Left ventricle myocardium superior (tissue), 1 donor: Measurements from ENCODE around the gene XAGE3. TPM values are rescaled to one million over a fixed set of nuclear protein-coding genes. Genes with fewer than 3 reads are reported as not detected.
A peak's percentile ranks its signal among the peaks of the same experiment; 100 is the strongest.
"Not testable (repeated sequence)": the region's sequence is repeated elsewhere in the genome, so short reads cannot be mapped to it uniquely, and the experiment has no call there.

ENCODE experiments used
- ATAC-seq: fragments of 200-7000 bp; cut with Tn5 transposase; one replicate; pipeline ENCODE4 v1.9.1; 2020; ENCODE audit warnings: mild to moderate bottlenecking, moderate library complexity
- DNase-seq: peaks from one replicate; pipeline ENCODE4 v3.0.0-alpha.2; 2020
- intact Hi-C: fragments of 100-400 bp; cut with micrococcal nuclease; formaldehyde crosslinking; loops from one replicate; pipeline ENCODE4 v1.11.0; 2022
- long read RNA-seq: library from polyadenylated mRNA; unstranded; transcript quantifications from one replicate; pipeline ENCODE4 v2.0.0, GENCODE V29; 2021
- total RNA-seq: library from RNA; stranded (reverse); fragmentation: NEBNext Ultra II Directional; extraction: Animal tissue kit (Norgen Biotek cat#: 25700); gene quantifications from one replicate; pipeline ENCODE4 v1.2.1, GENCODE V29; 2021
- donor health status: DM: no; HTN: yes; CAD: no; lungs with severe emphysema.

The XAGE3 gene, protein sequence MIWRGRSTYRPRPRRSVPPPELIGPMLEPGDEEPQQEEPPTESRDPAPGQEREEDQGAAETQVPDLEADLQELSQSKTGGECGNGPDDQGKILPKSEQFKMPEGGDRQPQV
- not detected for total RNA-seq
- long read RNA-seq = 0 reads

DNA sequence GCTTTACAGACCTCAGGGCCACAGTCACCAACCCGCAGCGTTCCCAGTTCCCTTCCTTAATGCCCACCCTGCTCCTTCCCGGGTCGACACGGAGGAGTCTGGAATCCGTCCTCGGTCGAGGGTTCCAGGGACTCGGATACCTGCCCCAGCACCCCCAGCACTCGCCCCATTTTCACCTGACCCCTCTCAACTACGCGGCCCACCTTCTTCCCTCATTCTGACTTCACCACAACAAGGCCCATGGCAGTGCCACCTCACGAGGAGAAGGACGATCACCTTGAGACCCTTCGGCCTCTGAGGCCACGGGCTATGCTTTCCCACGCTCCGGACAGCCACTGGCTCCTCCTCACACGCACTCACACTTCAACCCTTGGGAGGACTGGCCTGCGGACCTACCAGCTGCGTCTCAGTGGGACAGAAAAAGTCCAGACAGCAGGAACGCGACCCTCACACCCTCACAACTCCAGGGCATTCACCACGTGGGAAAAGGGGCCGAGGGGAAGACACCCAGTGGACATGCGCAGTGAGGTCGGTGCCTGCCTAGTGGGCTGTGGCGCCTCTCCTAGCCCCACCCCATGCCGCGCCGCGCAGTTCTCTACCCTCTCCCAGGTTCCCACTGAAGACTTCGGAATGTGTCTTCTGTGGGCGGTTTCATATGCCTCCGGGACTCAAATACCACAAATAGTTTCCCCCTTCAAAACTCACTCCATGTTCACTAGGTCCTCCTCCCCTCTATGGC is at the start of gene XAGE3:
XAGE3 (minus strand) TSS at position 474 of the 739 bp plus-strand sequence. CDS start 950 bp downstream, outside the sequence.
- intact Hi-C loops = no loop called here
- DNase-seq (no peak), ATAC-seq (no peak)

DNA sequence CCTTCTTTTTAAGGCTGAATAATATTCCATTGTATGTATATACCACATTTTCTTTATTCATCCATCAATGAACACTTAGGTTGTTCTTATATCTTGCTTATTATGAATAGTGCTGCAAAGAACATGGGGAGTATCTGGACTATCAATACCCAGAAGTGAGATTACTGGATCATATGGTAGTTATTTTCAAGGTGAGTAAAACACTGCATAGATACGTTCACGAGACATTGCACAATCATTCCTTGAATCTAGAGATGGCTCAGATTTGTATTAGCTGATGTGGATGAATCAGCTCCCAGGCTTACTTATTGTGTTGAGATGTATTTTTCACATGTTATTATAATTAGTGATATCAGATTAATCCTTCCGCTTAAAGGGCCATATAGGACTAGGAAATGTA is 46.8 kb upstream of the XAGE3 start:
- intact Hi-C loops, ATAC-seq, DNase-seq: not testable (repeated sequence)

DNA sequence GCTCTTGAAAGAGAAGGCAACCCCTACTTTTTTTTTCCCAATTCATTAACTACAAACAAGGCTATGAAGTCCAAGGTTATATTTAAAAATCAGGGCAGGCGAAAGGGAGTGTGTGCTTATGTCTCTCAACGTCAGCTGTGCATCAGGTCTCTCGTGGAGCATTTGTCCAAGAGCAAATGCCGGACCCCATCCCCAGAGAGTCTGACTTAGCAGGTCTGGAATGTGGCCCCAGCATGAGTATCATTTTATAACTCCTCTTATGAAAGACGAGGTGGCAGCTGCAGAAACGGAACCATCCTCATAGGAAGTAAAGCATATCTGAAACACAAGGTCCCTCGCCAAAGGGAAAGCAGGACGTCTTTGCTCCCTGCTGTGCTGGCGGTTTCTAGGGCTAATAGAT is 45.8 kb upstream of the XAGE3 start:
- ATAC-seq, DNase-seq: not testable (repeated sequence)

DNA sequence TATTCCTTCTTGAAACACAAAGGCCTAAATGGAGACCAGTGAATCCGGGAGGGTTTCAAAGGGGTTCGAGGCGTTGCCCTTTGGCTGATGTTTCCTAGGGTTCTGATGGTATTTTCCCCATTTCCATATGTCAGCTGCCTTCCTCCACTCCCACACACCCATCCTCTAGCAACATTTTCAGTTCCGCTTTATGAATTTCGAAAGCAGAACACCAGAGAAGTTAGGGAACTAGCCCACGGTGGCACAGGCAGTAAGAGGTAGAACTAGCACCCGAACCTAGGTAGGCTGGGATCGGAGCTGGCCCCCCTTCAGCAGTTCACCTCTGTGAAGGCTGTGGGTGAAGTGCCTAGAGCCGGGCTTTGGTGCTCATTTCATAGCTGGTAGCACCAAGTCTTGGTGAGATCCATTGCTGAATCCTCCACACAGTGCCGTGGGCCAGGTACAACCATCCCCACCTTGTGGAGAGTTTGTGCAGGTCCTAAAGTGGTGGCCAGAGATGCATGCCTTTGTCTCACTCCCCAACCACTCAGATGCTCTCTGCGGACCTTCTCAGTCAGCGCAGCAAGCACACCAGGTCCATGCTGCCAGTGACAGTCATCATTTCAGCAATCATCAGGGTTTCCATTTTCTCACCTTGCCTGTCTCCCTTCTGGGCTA is 41.6 kb upstream of the XAGE3 start:
- intact Hi-C loops, DNase-seq, ATAC-seq: not testable (repeated sequence)

More for the DNA sequence above, 45.8 kb upstream of the XAGE3 start:
- intact Hi-C loops = not testable (repeated sequence)

DNA sequence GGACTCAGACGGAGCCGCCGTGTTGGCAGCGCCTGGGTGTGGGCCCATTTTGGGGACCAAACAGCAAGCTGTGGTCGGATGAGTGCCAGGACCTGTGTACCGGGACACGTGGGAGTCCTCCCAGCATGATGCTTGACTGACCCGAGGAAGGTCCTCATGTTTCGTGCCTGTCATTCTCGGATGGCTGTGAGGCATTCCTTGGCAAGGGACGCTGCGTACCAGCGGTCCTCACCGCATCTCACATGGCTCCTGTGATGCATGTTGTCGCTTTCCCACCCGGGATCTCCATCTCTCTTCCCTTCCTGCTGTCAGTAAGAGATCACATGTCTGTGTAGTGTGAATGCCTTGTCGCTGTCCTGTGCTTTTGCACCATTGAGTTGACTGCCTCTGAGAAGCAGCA is 40.0 kb upstream of the XAGE3 start:
- not testable (repeated sequence) for ATAC-seq

DNA sequence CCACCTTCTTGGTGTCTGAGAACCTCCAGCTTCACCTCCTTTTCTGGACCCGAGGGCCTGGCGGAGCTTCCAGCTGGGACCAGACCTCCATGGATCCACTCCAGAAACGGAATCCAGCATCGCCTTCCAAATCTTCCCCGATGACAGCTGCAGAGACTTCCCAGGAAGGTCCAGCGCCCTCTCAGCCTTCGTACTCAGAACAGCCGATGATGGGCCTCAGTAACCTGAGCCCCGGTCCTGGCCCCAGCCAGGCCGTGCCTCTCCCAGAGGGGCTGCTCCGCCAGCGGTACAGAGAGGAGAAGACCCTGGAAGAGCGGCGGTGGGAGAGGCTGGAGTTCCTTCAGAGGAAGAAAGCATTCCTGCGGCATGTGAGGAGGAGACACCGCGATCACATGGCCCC is 39.3 kb upstream of the XAGE3 start:
- peak; percentile 21 for ATAC-seq
- DNase-seq, intact Hi-C loops: not testable (repeated sequence)

More for the DNA sequence above, 40.0 kb upstream of the XAGE3 start:
- intact Hi-C loops, DNase-seq: not testable (repeated sequence)

DNA sequence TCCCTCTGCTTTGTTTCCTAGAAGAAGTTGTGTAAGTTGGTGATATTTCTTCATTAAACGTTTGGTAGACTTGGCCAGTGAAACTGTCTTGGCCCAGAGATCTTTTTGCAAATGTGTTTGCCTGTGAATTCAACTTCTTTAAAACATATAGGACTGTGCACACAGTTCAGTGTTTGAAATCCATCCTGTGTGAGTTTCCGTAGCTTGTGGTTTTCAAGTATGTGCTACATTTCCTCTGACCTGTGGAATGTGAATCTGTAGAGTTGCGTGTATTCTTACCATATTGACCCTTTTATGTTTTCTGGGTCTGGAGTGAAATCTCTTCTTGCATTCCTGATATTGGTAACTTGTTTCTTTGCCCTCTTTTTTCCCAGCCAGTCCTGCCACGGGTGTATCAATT is 38.2 kb upstream of the XAGE3 start:
- DNase-seq, intact Hi-C loops, ATAC-seq: not testable (repeated sequence)

DNA sequence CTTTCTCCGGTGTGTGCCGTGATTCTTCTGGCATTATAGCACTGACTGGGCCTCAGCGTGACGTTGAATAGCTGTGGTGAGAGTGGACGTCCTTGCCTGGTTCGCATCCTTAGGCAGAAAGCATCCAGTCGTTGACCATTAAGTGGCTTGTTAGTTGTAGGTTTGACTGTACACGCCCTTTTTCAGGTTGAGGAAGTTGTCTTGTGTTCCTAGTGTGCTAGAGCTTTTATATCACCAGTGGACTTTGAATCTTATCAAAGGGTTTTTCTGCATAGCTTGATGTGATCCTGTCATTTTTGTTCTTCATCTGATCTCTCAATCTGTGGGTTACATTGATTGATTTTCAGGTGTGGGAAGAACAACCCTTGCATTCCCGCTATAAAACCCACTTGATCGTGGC is 37.6 kb upstream of the XAGE3 start:
- ATAC-seq, DNase-seq, intact Hi-C loops: not testable (repeated sequence)

DNA sequence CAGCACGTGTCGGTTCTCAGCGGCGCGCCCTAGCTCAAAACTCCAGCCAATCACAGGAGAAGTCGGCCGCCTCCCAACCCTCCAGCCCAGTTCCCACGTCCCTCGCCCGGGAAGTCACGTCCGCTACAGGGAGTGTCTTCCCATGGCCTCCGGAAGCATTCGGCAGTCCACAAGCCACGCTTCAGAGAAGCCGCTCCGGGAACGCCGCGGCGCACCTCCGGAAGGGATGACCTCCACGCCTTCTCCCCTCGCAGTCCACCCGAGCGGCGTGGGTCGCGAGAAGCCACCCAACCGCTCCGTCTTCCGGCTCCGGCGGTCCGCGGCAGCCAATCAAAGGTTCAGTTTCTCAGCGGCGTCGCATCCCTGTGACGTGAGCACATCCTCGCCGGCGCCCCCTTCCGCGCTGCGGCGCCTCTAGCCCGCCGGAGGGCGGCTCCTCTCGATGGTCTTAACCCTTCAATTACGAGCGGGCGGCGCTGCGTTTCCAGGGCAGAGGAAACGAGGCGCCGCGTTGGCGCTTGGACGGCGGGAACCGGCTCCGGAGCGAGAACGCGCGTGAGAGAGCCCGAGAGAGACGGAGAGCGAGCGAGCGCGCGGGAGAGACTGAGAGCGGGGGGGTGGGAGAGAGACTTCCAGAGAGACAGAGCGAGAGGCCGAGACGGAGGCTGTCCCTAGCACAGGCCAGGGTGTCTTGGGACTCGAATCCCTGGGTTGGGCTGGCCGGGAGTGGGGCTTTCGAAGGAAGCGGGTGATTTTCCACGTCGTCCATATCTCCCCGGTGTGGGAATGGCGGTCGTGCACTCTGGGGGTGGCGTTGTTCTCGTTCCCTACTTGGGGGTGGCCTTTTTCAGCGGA is 29.2 kb upstream of the XAGE3 start, which contains the start of gene FAM156B:
FAM156B (plus strand) TSS at position 476 of the 855 bp plus-strand sequence. CDS start 9,896 bp downstream, outside the sequence.
- intact Hi-C loops, DNase-seq: not testable (repeated sequence)

DNA sequence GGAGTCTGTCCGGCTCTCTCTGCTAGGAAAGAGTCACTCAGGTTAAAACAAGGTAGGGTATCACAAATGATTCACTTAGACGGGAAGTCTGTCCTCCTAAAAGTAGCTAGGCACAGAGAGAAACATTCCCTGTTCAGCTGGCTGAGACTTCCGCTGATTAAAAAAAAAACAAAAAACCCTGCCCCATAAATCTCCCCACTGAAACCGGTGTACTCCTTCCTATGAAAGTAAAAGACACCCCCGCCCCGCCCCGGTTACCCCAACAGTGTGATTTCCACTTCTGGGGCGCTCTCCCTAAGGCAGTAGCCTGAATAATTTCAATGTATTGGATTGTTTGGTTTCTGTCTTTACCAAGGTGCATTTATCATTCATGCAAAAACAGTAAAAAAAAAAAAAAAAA is 28.6 kb upstream of the XAGE3 start:
- intact Hi-C loops, DNase-seq, ATAC-seq: not testable (repeated sequence)

More for the DNA sequence above, 29.2 kb upstream of the XAGE3 start, which contains the start of gene FAM156B:
- ATAC-seq = peak; percentile 95

DNA sequence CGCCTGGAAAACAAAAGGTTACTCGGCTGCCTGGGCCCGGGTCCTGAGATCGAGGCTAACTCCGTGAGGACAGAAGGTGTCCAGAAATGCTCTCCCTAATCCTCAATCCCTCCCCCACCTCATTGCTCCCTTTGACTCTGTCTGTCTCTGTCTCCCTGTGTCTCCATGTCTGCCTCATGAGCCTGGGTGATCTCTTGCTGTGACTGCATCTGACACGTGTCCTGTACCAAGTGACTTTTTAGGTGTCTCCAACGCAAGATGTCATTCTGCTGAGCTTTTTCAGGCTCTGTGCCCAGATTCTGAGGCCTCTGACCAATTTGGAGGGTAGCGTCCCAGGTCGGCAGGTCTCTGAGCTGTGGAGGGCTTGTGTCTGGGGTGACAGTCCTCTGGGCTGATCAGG is 20.2 kb upstream of the XAGE3 start:
- intact Hi-C loops, DNase-seq: not testable (repeated sequence)
- ATAC-seq = peak; percentile 72

DNA sequence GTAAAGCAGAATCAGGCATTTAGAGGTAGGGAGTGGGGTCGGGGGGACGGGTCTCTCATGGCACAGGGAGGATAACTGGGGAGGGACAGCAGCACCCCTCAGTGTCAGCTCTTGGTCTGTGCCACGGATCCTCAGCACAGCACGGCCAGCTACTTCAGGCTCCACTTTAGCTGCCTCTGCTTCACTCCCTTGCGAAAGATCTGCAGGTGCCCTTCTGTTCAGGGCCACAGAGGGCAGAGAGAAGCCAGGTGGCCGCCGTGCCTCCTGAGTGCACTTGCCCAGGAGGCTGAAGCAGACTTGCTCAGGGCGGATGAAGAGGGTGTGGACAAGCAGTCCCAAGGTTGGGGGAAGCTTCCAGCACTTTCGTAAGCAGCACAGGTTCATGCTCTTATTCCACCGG is 19.6 kb upstream of the XAGE3 start:
- intact Hi-C loops, ATAC-seq: not testable (repeated sequence)

DNA sequence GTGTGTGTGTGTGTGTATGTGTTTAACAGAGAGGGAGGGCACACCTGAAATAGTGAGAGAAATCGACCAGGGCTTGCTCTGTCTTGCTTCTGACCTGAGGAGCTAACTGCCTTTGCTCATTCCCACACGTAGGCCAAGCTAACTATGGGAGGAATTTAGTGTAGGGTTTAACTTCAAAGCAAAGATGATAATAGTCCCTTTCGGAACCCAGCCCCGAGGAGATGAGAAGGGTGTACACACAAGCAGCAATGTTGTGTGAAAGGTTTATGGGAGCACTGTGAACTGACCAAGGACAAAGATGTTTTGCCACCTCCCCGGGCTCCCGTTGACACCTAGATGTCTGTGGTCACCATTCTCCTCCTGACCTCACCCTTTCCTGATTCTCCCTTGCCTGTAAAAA is 8.5 kb upstream of the XAGE3 start:
- ATAC-seq, intact Hi-C loops, DNase-seq: not testable (repeated sequence)

More for the DNA sequence above, 19.6 kb upstream of the XAGE3 start:
- not testable (repeated sequence) for DNase-seq

DNA sequence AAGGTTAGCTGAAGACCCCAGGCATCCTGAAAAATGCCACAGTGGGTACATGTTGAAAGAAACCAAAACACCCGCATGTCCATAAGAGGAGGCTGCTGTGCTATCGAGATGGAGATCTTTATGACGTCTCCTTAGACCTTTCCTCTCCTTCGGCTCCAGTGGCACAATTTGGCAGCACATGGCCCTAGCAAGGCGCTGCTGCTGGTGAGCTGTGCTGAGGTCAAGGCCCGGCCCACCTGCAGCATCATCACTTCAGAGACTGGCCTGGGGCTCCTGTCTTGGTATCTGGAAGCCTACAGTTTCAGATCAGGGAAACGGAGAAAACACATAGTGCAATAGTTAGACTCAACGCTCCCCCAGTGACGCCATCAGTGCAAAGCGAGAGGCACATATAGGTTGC is 7.6 kb upstream of the XAGE3 start:
- DNase-seq, ATAC-seq, intact Hi-C loops: not testable (repeated sequence)

DNA sequence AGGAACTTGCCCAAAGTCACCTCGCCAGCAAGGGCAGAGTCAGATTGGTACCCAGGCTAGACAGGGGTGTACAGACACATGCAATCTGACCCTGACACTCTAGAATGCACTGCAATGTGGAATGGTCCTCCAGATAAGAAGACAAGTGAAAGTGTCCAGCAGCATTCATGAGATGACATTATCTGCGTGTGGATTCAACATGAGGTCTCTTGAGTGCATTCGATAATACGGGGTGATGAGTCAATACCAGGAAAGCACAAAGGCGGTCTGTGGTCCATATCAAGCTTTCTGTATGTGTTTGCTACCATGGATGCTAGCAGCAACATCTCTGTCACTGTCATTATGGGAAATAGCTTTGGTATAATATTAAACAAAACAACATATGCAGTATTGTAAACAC is 6.8 kb upstream of the XAGE3 start:
- no peak for ATAC-seq
- intact Hi-C loops = no loop called here
- no peak for DNase-seq

DNA sequence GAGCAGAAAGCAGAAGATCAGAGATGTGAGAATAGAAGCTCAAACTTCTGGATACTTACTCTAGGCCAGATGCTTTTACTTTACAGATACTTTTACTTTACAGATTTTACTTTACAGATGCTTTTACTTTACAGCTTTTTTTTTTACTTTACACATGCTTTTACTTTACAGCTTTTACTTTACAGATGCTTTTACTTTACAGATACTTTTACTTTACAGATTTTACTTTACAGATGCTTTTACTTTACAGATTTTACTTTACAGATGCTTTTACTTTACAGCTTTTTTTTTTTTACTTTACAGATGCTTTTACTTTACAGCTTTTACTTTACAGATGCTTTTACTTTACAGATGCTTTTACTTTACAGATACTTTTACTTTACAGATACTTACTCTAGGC is 5.9 kb upstream of the XAGE3 start:
- DNase-seq, intact Hi-C loops, ATAC-seq: not testable (repeated sequence)

DNA sequence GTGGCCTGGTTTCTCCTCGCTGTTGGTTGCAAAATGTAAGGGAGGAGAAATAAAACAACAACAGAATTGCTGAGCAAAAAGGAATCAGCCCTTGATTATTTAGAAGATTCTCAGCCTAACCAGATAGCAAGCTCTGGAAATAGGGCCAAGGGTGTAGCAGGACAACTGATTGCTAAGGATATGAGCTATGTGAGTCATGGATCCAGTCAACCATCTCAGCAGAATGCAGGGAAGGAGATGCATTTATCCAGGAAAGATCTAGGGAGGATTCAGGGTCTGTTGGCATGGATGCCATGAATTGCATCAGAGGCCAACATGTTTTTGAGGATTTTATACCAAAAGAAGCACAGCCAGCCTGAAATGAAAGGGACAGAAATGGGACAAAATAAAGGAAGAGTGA is 2.2 kb upstream of the XAGE3 start:
- DNase-seq (no peak), ATAC-seq (no peak)
- intact Hi-C loops = no loop called here

DNA sequence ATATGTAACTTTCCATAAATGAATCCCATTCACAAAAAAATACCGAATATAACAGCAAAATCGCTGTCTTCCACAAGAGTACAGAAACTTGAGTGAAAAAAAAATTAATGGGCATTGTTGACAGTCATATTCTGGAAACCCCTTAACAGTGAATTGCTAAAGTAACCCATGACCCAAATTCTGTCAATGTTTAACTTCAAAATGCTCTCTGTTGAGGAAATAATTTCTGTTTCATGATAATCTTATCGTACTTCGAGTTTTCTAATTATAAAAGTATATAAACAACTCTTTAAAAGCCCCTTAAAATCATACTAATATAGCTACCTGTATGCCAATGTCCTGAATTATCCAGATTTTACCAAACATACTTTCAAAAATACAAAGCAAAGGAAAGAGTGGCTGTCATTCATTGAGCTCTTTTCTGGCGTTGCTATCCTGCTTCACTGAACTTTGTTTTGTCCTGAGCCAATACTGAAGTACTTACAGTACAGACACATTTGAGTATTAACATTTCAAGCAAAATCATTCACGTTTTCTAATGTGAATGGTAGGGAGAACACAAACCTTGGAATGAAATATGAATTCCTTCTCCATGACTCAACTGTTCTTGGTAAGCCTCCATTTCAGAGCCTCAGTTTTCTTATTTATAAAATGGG is 2.4 kb downstream of the XAGE3 start:
- ATAC-seq (no peak), DNase-seq (no peak)
- intact Hi-C loops = no loop called here
